H1 (cell line): ENCODE data around the gene CNTF. TPM values are rescaled to one million over a fixed set of nuclear protein-coding genes. Genes with fewer than 3 reads are reported as not detected.

Experiments
- ASH2L ChIP-seq: fragments of 200-600, 300-600 bp; sonication (generic); IDR thresholded peaks from one replicate; pipeline ENCODE4 v1.7.1; 2017; ENCODE audit warnings: low read length
- BACH1 ChIP-seq: IDR thresholded peaks from 2 replicates; pipeline ENCODE4 v1.6.1; 2012; ENCODE audit warnings: low read length, improper control_type of control experiment
- BCL11A ChIP-seq, 2 experiments: IDR thresholded peaks; one replicate each; pipeline ENCODE4 v1.6.1; 2011; ENCODE audit warnings: low read depth in 2 of 2, low read length in 2 of 2, mild to moderate bottlenecking in 2 of 2
- CBX8 ChIP-seq: fragments of 300-800, 300-1000 bp; sonication (generic); IDR thresholded peaks from 2 replicates; pipeline ENCODE4 v1.7.1; 2016; ENCODE audit warnings: low read depth, low read length, borderline replicate concordance
- EZH2 ChIP-seq: fragments of 200-600 bp; sonication (generic); IDR thresholded peaks from 2 replicates; pipeline ENCODE4 v1.7.1; 2012; ENCODE audit warnings: low read depth, mild to moderate bottlenecking, moderate library complexity, low read length, inconsistent platforms; ENCODE audit not compliant: severe bottlenecking
- JUN ChIP-seq: IDR thresholded peaks from 2 replicates; pipeline ENCODE4 v1.6.1; 2011; ENCODE audit warnings: low read depth, mild to moderate bottlenecking, improper control_type of control experiment, low read length
- NANOG ChIP-seq: IDR thresholded peaks from 2 replicates; pipeline ENCODE4 v1.6.1; 2011; ENCODE audit warnings: low read length, low read depth, mild to moderate bottlenecking, inconsistent platforms; ENCODE audit not compliant: insufficient read depth, poor library complexity, severe bottlenecking
- RNF2 ChIP-seq: fragments of 200-900, 300-1000 bp; sonication (generic); IDR thresholded peaks from 2 replicates; pipeline ENCODE4 v1.7.1; 2016; ENCODE audit warnings: borderline replicate concordance, low read depth, mild to moderate bottlenecking, antibody characterized with exemption, low read length; ENCODE audit not compliant: poor library complexity, severe bottlenecking; ENCODE audit errors: missing control alignments
- SIN3A ChIP-seq, 2 experiments: IDR thresholded peaks in 1 of 2; conservative IDR thresholded peaks in 1 of 2; 2 replicates each; pipeline ENCODE4 v1.6.1; 2011 to 2012; ENCODE audit warnings: low read length in 2 of 2, improper control_type of control experiment in 1 of 2, low read depth in 1 of 2, mild to moderate bottlenecking in 1 of 2
- polyA plus RNA-seq, 7 experiments: library from polyadenylated mRNA; depleted of rRNA in 3 of 7; stranded (reverse) in 5 of 7; unstranded in 2 of 7; fragments of >200 nt in 5 of 7; fragments of 200-250 nt in 2 of 7; gene quantifications; 1 replicate in 5 of 7; 2 replicates in 1 of 7; 4 replicates in 1 of 7; pipeline versions ENCODE4 v1.2.1 to v1.2.3, GENCODE V29; 2011 to 2013; ENCODE audit warnings: missing spikeins in 2 of 7, mixed read lengths in 2 of 7
- total RNA-seq: library from RNA; stranded (reverse); fragmentation: NEBNext Ultra II Directional; extraction: Animal tissue kit (Norgen Biotek cat#: 25700); gene quantifications from 2 replicates; pipeline ENCODE4 v1.2.1, GENCODE V29; 2021
- TF ChIP-seq, protein P1 (sequence below): IDR thresholded peaks from 2 replicates; pipeline ENCODE4 v1.6.1; 2011; ENCODE audit warnings: low read length, improper control_type of control experiment

Gene CNTF
- total and polyA plus RNA-seq, 2 of the 8 experiments (the other 6 are each of a cell fraction or from before 2014, with no cell fraction given): 0.41 to 1.5 TPM

GRCh38 chr11:58606930-58607714 lies 15.3 kb upstream of the CNTF start (continued):
- TF ChIP-seq CBX8 (no peak), BCL11A (IDR thresholded peaks at IDR 0.05; ENCODE audit: low read depth in 2 of 2, low read length in 2 of 2) (no peak), ASH2L (no peak), RNF2 (no peak), BACH1 (no peak), EZH2 (no peak), SIN3A (conservative IDR thresholded peaks at IDR 0.05 in 1 of 2, IDR thresholded peaks at IDR 0.05 in 1 of 2; ENCODE audit: low read depth in 1 of 2, low read length in 2 of 2) (no peak), NANOG (no peak), JUN (no peak)
- TF ChIP-seq, protein P1, sequence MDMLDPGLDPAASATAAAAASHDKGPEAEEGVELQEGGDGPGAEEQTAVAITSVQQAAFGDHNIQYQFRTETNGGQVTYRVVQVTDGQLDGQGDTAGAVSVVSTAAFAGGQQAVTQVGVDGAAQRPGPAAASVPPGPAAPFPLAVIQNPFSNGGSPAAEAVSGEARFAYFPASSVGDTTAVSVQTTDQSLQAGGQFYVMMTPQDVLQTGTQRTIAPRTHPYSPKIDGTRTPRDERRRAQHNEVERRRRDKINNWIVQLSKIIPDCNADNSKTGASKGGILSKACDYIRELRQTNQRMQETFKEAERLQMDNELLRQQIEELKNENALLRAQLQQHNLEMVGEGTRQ: no peak
